GM06990 (cell line): Measurements from ENCODE around the gene SLC27A3.

Experiments used
- DNase-seq: peaks from one replicate; pipeline ENCODE4 v3.0.0-alpha.2; 2011; ENCODE audit not compliant: insufficient read length; ENCODE audit errors: extremely low read depth
- H3K27me3 ChIP-seq: replicated peaks from 2 replicates; pipeline ENCODE4 v1.6.0; 2011; ENCODE audit warnings: low read length; ENCODE audit not compliant: control insufficient read depth, insufficient read depth
- H3K36me3 ChIP-seq: 2 replicates; pipeline ENCODE4 v1.5.1; 2011; ENCODE audit warnings: low read length; ENCODE audit not compliant: control insufficient read depth, insufficient read depth
- H3K4me3 ChIP-seq: replicated peaks from 2 replicates; pipeline ENCODE4 v1.5.1; 2011; ENCODE audit warnings: low read depth, mild to moderate bottlenecking, control low read depth, low read length
- CTCF ChIP-seq: IDR thresholded peaks from 2 replicates; pipeline ENCODE4 v1.5.1; 2011; ENCODE audit warnings: low read length, control low read depth, mild to moderate bottlenecking, inconsistent platforms; ENCODE audit not compliant: insufficient read depth, poor library complexity, severe bottlenecking

SLC27A3 gene

DNA sequence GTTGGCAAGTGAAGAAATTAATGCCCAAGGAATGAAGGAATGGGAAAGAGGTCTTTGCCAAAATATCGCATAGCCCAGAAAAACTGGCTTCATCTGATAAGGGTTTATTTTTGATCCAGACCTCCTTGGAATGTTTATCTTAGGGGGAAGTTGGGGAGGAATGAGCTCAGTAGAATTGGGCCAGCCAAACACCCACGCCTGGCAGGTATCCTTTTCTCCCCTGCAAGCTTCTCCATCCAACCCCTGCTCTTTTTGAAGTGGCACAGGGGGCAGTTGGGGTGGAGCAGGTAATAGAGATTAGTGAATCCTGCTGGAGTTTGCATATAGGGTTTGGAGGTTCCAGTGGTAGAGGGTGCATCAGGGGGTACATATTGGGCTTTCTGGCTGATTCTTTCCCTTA, 26.3 kb upstream of the SLC27A3 start:
- DNase-seq, result no peak
- H3K4me3 ChIP-seq, result no peak overlapping the region
- peaks cover 31% of the 10 kb centered on the region for H3K36me3 ChIP-seq
- no peaks in the 10 kb centered on the region for H3K27me3 ChIP-seq
- no peak for TF ChIP-seq CTCF

DNA sequence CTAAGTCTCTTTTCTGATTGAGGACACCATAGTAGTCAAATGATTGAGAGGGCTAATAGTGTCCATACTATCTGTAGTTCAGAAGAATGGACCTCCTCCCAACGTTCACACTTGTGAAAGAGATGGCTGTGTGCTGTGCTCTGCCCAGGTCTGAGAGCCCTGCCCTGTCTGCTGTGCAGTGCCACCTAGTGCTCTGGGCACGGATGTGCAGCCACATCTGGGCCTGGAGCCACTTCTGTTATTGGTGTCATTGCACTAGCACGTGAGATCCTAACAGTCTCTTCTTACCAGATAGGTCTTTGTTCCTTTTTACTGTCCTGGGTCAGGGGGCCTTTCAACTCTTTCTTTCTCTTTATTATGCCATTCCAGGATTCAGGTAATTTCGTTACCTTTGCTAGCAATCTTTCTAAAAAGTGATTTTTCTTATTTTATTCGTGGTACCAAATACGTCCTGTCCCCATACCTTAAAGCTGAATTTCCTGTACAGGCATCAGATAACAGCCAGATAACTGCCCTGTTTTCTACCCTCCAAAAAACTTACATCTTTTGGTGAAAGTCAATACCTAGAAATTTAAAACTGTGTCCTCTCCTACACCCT, 25.7 kb upstream of the SLC27A3 start:
- no peak overlapping the region for H3K4me3 ChIP-seq
- peaks cover 36% of the 10 kb centered on the region for H3K36me3 ChIP-seq
- H3K27me3 ChIP-seq, result no peaks in the 10 kb centered on the region
- DNase-seq, result peak; percentile 46
- peak; percentile 95 for TF ChIP-seq CTCF

- DNase-seq, result no peak
- no peak overlapping the region for H3K4me3 ChIP-seq
- peaks cover 35% of the 10 kb centered on the region for H3K36me3 ChIP-seq
- H3K27me3 ChIP-seq, result no peaks in the 10 kb centered on the region
- TF ChIP-seq CTCF, result no peak
These were observed 24.9 kb upstream of the SLC27A3 start for GRCh38 chr1:153750026-153750995.

- TF ChIP-seq CTCF, result no peak
- DNase-seq, result no peak
- peaks cover 35% of the 10 kb centered on the region for H3K36me3 ChIP-seq
These were observed 23.1 kb upstream of the SLC27A3 start for GRCh38 chr1:153752072-153752471.

DNA sequence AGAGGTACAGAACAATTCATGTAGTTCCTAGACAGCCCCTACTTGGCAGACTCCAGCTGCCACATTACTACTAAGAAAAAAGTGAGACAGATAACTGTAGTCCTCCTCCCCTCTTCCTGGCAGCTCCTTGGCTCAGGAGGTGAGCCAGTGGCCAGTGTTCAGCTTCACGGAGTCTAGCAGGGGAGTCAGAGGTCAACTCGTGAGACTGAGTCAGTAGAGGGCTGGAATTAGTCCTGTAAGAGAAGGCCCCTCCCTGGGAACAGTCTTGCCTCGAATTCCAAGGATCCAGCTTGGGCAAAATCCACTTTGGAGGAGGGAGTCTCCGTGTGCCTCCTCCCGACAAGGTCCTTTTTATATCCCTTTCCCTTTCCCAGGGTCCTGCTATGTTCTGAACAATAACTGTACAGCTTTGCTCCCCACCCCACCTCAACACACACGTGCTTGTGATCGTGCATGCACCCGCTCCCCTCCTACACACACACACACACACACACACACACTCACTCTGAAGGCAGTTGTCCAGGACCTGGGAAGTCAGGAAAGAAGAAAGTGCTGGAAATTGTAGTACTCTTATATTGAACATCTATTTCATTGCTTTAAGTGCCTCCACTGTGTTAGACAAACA, 22.5 kb upstream of the SLC27A3 start:
- Histone ChIP-seq H3K27me3 (no peaks in the 10 kb centered on the region), H3K4me3 (no peak overlapping the region), H3K36me3 (peaks cover 36% of the 10 kb centered on the region)
- no peak for TF ChIP-seq CTCF
- DNase-seq, result no peak

More at GRCh38 chr1:153752072-153752471, 23.1 kb upstream of the SLC27A3 start:
- Histone ChIP-seq H3K4me3 (no peak overlapping the region), H3K27me3 (no peaks in the 10 kb centered on the region)
